Activated naive CD8-positive, alpha-beta T cell treated with anti-CD3 and anti-CD28 coated beads for 36 hours (primary cell): ENCODE measurements around the gene BLCAP. TPM values are rescaled to one million over a fixed set of nuclear protein-coding genes. Genes with fewer than 3 reads are reported as not detected.
"Not testable (repeated sequence)": the region's sequence is repeated elsewhere in the genome, so short reads cannot be mapped to it uniquely, and the experiment has no call there.

ENCODE experiments used
- DNase-seq: peaks from one replicate; pipeline ENCODE4 v3.0.0; 2021
- H3K27ac Mint-ChIP-seq: one replicate; pipeline ENCODE4 v1.8.0; 2022; ENCODE audit warnings: mild to moderate bottlenecking, moderate library complexity, mixed read lengths
- H3K27me3 Mint-ChIP-seq: one replicate; pipeline ENCODE4 v1.8.0; 2022; ENCODE audit warnings: mild to moderate bottlenecking, mixed read lengths
- H3K36me3 Mint-ChIP-seq: one replicate; pipeline ENCODE4 v1.8.0; 2021; ENCODE audit warnings: mild to moderate bottlenecking, mixed read lengths
- H3K4me1 Mint-ChIP-seq: one replicate; pipeline ENCODE4 v1.8.0; 2021; ENCODE audit warnings: mixed read lengths
- H3K4me3 Mint-ChIP-seq: one replicate; pipeline ENCODE4 v1.8.0; 2022; ENCODE audit warnings: mild to moderate bottlenecking, moderate library complexity, mixed read lengths
- H3K9me3 Mint-ChIP-seq: one replicate; pipeline ENCODE4 v1.8.0; 2022; ENCODE audit warnings: mixed read lengths
- total RNA-seq, 2 experiments: library from RNA; stranded (reverse); gene quantifications; one replicate each; pipeline ENCODE4 v1.2.3, GENCODE V29; 2021

BLCAP gene
- total RNA-seq, 2 experiments from 2014 or later = 29.4 to 30.9 TPM

GRCh38 chr20:37564016-37564387 is 36.3 kb upstream of the BLCAP start:
- H3K4me3 Mint-ChIP-seq = no peak overlapping the region
- DNase-seq = no peak
- H3K36me3 Mint-ChIP-seq = no peaks in the 10 kb centered on the region
- H3K27me3 Mint-ChIP-seq = peaks cover 54% of the 10 kb centered on the region
- H3K4me1 Mint-ChIP-seq = no peaks in the 10 kb centered on the region
- no peak overlapping the region for H3K27ac Mint-ChIP-seq
- no peaks in the 10 kb centered on the region for H3K9me3 Mint-ChIP-seq

GRCh38 chr20:37562695-37563480 is 35.2 kb upstream of the BLCAP start:
- Mint-ChIP-seq H3K4me1 (no peaks in the 10 kb centered on the region), H3K9me3 (no peaks in the 10 kb centered on the region), H3K27ac (no peak overlapping the region), H3K36me3 (no peaks in the 10 kb centered on the region), H3K27me3 (peaks cover 44% of the 10 kb centered on the region), H3K4me3 (no peak overlapping the region)
- DNase-seq = no peak

GRCh38 chr20:37560629-37561028 is 33.0 kb upstream of the BLCAP start:
- Mint-ChIP-seq H3K4me3 (no peak overlapping the region), H3K27ac (no peak overlapping the region), H3K4me1 (no peaks in the 10 kb centered on the region), H3K36me3 (no peaks in the 10 kb centered on the region), H3K27me3 (peaks cover 37% of the 10 kb centered on the region), H3K9me3 (no peaks in the 10 kb centered on the region)
- DNase-seq = no peak

- peaks cover 25% of the 10 kb centered on the region for H3K27me3 Mint-ChIP-seq
- no peak overlapping the region for H3K4me3 Mint-ChIP-seq
- DNase-seq = no peak
- no peaks in the 10 kb centered on the region for H3K36me3 Mint-ChIP-seq
- H3K27ac Mint-ChIP-seq = no peak overlapping the region
- H3K4me1 Mint-ChIP-seq = no peaks in the 10 kb centered on the region
- no peaks in the 10 kb centered on the region for H3K9me3 Mint-ChIP-seq
Observed at GRCh38 chr20:37559312-37560027, 31.8 kb upstream of the BLCAP start.

- Mint-ChIP-seq H3K9me3 (no peaks in the 10 kb centered on the region), H3K27me3 (peaks cover 19% of the 10 kb centered on the region), H3K4me3 (no peak overlapping the region), H3K36me3 (no peaks in the 10 kb centered on the region), H3K27ac (no peak overlapping the region), H3K4me1 (no peaks in the 10 kb centered on the region)
- no peak for DNase-seq
Observed at GRCh38 chr20:37558779-37559178, 31.1 kb upstream of the BLCAP start.

GRCh38 chr20:37558306-37558705 is 30.6 kb upstream of the BLCAP start:
- Mint-ChIP-seq H3K27me3 (peaks cover 14% of the 10 kb centered on the region), H3K36me3 (no peaks in the 10 kb centered on the region), H3K9me3 (no peaks in the 10 kb centered on the region), H3K27ac (no peak overlapping the region), H3K4me1 (no peaks in the 10 kb centered on the region), H3K4me3 (no peak overlapping the region)
- no peak for DNase-seq

- Mint-ChIP-seq H3K4me1 (peaks cover 7% of the 10 kb centered on the region), H3K27ac (no peak overlapping the region), H3K27me3 (peaks cover 19% of the 10 kb centered on the region), H3K36me3 (no peaks in the 10 kb centered on the region), H3K4me3 (no peak overlapping the region), H3K9me3 (no peaks in the 10 kb centered on the region)
- no peak for DNase-seq
Observed at GRCh38 chr20:37556538-37556937, 28.9 kb upstream of the BLCAP start.

GRCh38 chr20:37554721-37555298 is 27.1 kb upstream of the BLCAP start:
- not testable (repeated sequence) for H3K36me3 Mint-ChIP-seq, DNase-seq, H3K4me1 Mint-ChIP-seq, H3K27ac Mint-ChIP-seq, H3K9me3 Mint-ChIP-seq, H3K4me3 Mint-ChIP-seq
- peaks cover 21% of the 10 kb centered on the region for H3K27me3 Mint-ChIP-seq

- no peak overlapping the region for H3K27ac Mint-ChIP-seq
- H3K4me1 Mint-ChIP-seq = peaks cover 7% of the 10 kb centered on the region
- H3K9me3 Mint-ChIP-seq = no peaks in the 10 kb centered on the region
- H3K27me3 Mint-ChIP-seq = peaks cover 22% of the 10 kb centered on the region
- H3K36me3 Mint-ChIP-seq = no peaks in the 10 kb centered on the region
- no peak overlapping the region for H3K4me3 Mint-ChIP-seq
- DNase-seq = no peak
Observed at GRCh38 chr20:37552415-37552814, 24.7 kb upstream of the BLCAP start.

- not testable (repeated sequence) for H3K9me3 Mint-ChIP-seq, DNase-seq, H3K27ac Mint-ChIP-seq, H3K4me3 Mint-ChIP-seq, H3K36me3 Mint-ChIP-seq, H3K4me1 Mint-ChIP-seq
- H3K27me3 Mint-ChIP-seq = peaks cover 23% of the 10 kb centered on the region
Observed at GRCh38 chr20:37551660-37552059, 24.0 kb upstream of the BLCAP start.

- H3K9me3 Mint-ChIP-seq = not testable (repeated sequence)
Observed at GRCh38 chr20:37550101-37550920, 22.6 kb upstream of the BLCAP start.

GRCh38 chr20:37547912-37548311 is 20.2 kb upstream of the BLCAP start:
- peaks cover 24% of the 10 kb centered on the region for H3K27me3 Mint-ChIP-seq
- H3K9me3 Mint-ChIP-seq = no peaks in the 10 kb centered on the region
- H3K4me3 Mint-ChIP-seq = no peak overlapping the region
- no peak for DNase-seq
- H3K27ac Mint-ChIP-seq = no peak overlapping the region
- peaks cover 7% of the 10 kb centered on the region for H3K4me1 Mint-ChIP-seq
- H3K36me3 Mint-ChIP-seq = no peaks in the 10 kb centered on the region

More at GRCh38 chr20:37550101-37550920, 22.6 kb upstream of the BLCAP start:
- H3K36me3 Mint-ChIP-seq, H3K4me3 Mint-ChIP-seq, H3K27ac Mint-ChIP-seq, DNase-seq, H3K4me1 Mint-ChIP-seq: not testable (repeated sequence)
- peaks cover 21% of the 10 kb centered on the region for H3K27me3 Mint-ChIP-seq

GRCh38 chr20:37545516-37545915 is 17.8 kb upstream of the BLCAP start:
- Mint-ChIP-seq H3K9me3 (no peaks in the 10 kb centered on the region), H3K4me1 (no peaks in the 10 kb centered on the region), H3K27ac (no peak overlapping the region), H3K27me3 (peaks cover 8% of the 10 kb centered on the region), H3K36me3 (no peaks in the 10 kb centered on the region), H3K4me3 (no peak overlapping the region)
- DNase-seq = no peak

- Mint-ChIP-seq H3K27ac (no peak overlapping the region), H3K36me3 (no peaks in the 10 kb centered on the region), H3K4me1 (no peaks in the 10 kb centered on the region), H3K9me3 (no peaks in the 10 kb centered on the region), H3K4me3 (no peak overlapping the region), H3K27me3 (peaks cover 8% of the 10 kb centered on the region)
- DNase-seq = no peak
Observed at GRCh38 chr20:37544386-37544785, 16.7 kb upstream of the BLCAP start.

GRCh38 chr20:37543828-37544227 is 16.2 kb upstream of the BLCAP start:
- H3K27me3 Mint-ChIP-seq = peaks cover 11% of the 10 kb centered on the region
- H3K9me3 Mint-ChIP-seq = no peaks in the 10 kb centered on the region
- no peak overlapping the region for H3K27ac Mint-ChIP-seq
- no peak for DNase-seq
- H3K36me3 Mint-ChIP-seq = no peaks in the 10 kb centered on the region
- H3K4me3 Mint-ChIP-seq = no peak overlapping the region
- H3K4me1 Mint-ChIP-seq = no peaks in the 10 kb centered on the region
